Measurements from ENCODE around the gene PYGB. TPM values are rescaled to one million over a fixed set of nuclear protein-coding genes. Genes with fewer than 3 reads are reported as not detected.
A peak's percentile ranks its signal among the peaks of the same experiment; 100 is the strongest.
"Not testable (repeated sequence)": the region's sequence is repeated elsewhere in the genome, so short reads cannot be mapped to it uniquely, and the experiment has no call there.

PYGB gene
- total RNA-seq, 1 experiment from 2014 or later, result 78.9 TPM

DNA sequence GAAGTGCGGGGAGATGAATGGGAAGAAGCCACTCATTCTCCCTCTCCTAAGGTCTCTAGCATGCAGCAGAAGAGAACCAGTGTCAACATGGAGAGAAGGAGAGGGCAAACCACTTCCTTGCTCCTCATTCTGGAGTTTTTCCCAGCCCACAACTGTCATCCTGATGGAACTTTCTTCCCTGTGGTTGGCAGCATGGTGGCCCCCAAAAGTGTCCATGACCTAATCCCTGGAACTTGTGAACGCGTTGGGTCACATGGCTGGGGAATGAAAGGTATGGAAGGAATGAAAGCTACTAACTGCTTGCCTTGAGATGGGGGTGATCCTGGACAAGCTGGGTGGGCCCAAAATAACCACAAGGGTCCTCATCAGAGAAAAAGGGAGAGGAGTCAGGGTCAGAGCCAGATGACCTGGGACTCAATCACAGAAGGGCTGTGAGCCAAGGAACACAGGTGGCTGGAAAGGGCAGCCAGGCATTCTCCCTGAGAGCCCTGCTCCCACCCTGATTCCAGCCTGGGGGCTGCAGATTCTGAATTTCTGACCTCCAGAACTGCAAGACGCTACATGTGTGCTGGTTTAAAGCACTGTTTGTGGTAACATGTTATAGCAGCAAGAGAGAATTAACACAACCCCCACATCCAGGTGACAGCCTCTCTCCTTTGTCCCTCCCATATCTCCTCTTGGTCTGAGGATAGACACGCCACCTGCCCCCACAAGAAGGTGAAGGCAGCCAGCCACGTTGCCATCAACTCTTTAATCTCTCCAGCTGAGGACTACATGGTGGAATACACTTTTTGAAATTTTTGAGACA is 63.2 kb downstream of the PYGB start:
- Mint-ChIP-seq H3K27me3 (ENCODE audit: insufficient read depth, unreplicated experiment) (no peaks in the 10 kb centered on the region), H3K9me3 (ENCODE audit: unreplicated experiment) (no peaks in the 10 kb centered on the region), H3K36me3 (ENCODE audit: insufficient read depth, unreplicated experiment) (peaks cover 63% of the 10 kb centered on the region), H3K4me1 (ENCODE audit: low read depth, unreplicated experiment) (peaks cover 28% of the 10 kb centered on the region), H3K27ac (ENCODE audit: unreplicated experiment) (peak overlapping the region; percentile 87), H3K4me3 (ENCODE audit: unreplicated experiment) (peak overlapping the region; percentile 51)
- POLR2A ChIA-PET, result interaction anchor here (0.6 kb wide), 1 partner anchor 96 kb away, joined by 3 read pairs; the partner anchor contains the start of gene GINS1
- peak in 1 of 2 experiments; percentile 38 for DNase-seq
- intact Hi-C loops (cut with micrococcal nuclease; ENCODE audit: unreplicated experiment), result loop anchor here (1.0 to 5.0 kb wide), 4 partner anchors 28 to 87 kb away; partner anchors contain the start of genes ABHD12 and PYGB
- Histone ChIP-seq H3K4me3 (ENCODE audit: low read depth, low read length) (no peak overlapping the region), H3K36me3 (ENCODE audit: control insufficient read depth, insufficient read depth, low read length) (peaks cover 4% of the 10 kb centered on the region; the same call in 1 of the 2 replicates), H3K9me3 (no peaks in the 10 kb centered on the region), H3K27me3 (replicated peaks; ENCODE audit: control insufficient read depth, insufficient read depth, low read length) (no peaks in the 10 kb centered on the region), H3K4me1 (peaks cover 31% of the 10 kb centered on the region)
- CTCF ChIA-PET, result interaction anchor here (0.6 to 1.4 kb wide), 4 partner anchors 25 to 88 kb away, joined by 3 to 7 read pairs (median 4); no protein-coding TSS in a partner anchor
- TF ChIP-seq, protein P1, sequence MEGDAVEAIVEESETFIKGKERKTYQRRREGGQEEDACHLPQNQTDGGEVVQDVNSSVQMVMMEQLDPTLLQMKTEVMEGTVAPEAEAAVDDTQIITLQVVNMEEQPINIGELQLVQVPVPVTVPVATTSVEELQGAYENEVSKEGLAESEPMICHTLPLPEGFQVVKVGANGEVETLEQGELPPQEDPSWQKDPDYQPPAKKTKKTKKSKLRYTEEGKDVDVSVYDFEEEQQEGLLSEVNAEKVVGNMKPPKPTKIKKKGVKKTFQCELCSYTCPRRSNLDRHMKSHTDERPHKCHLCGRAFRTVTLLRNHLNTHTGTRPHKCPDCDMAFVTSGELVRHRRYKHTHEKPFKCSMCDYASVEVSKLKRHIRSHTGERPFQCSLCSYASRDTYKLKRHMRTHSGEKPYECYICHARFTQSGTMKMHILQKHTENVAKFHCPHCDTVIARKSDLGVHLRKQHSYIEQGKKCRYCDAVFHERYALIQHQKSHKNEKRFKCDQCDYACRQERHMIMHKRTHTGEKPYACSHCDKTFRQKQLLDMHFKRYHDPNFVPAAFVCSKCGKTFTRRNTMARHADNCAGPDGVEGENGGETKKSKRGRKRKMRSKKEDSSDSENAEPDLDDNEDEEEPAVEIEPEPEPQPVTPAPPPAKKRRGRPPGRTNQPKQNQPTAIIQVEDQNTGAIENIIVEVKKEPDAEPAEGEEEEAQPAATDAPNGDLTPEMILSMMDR (IDR thresholded peaks at IDR 0.05; ENCODE audit: insufficient read depth in 1 of 2, low read depth in 1 of 2, low read length in 1 of 2, severe bottlenecking in 1 of 2, unreplicated experiment in 1 of 2), result no peak
- no TSS peak for BruUV-seq (replicated peaks)

- H3K36me3 ChIP-seq (ENCODE audit: control insufficient read depth, insufficient read depth, low read length); H3K9me3 ChIP-seq; H3K27me3 ChIP-seq (replicated peaks; ENCODE audit: control insufficient read depth, insufficient read depth, low read length); H3K27me3 Mint-ChIP-seq (ENCODE audit: insufficient read depth, unreplicated experiment); POLR2A ChIA-PET; H3K27ac Mint-ChIP-seq (ENCODE audit: unreplicated experiment); H3K4me3 ChIP-seq (ENCODE audit: low read depth, low read length); H3K4me3 Mint-ChIP-seq (ENCODE audit: unreplicated experiment); BruUV-seq (replicated peaks); CTCF ChIA-PET; H3K9me3 Mint-ChIP-seq (ENCODE audit: unreplicated experiment): not testable (repeated sequence)
- H3K4me1 Mint-ChIP-seq (ENCODE audit: low read depth, unreplicated experiment), result peaks cover 28% of the 10 kb centered on the region
- peaks cover 57% of the 10 kb centered on the region for H3K36me3 Mint-ChIP-seq (ENCODE audit: insufficient read depth, unreplicated experiment)
- H3K4me1 ChIP-seq, result peaks cover 31% of the 10 kb centered on the region
- intact Hi-C loops (cut with micrococcal nuclease; ENCODE audit: unreplicated experiment), result loop anchor here (5.0 kb wide), 1 partner anchor 65 kb away; the partner anchor contains the start of gene PYGB
- peak in 1 of 2 experiments; percentile 14 for DNase-seq
These were observed 64.8 kb downstream of the PYGB start for GRCh38 chr20:25312716-25313115.

DNA sequence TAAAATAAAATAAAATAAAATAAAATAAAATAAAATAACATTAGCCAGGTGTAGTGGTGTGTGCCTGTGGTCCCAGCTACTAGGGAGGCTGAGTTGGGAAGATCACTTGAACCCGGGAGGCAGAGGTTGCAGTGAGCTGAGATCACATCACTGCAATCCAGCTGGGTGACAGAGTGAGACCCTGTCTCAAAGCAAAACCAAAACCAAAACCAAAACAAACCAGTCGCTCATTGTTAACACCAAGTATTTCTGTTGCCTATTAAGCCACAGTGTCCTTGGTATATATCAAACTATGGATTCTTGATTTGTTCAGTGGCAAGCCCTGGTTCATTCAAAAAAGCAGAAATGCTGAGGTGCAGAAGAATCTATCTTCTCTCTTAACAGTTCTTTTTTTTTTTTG is 65.7 kb downstream of the PYGB start:
- TF ChIP-seq, protein P1 (IDR thresholded peaks at IDR 0.05; ENCODE audit: insufficient read depth in 1 of 2, low read depth in 1 of 2, low read length in 1 of 2, severe bottlenecking in 1 of 2, unreplicated experiment in 1 of 2), result no peak
- H3K27me3 ChIP-seq (replicated peaks; ENCODE audit: control insufficient read depth, insufficient read depth, low read length), result no peaks in the 10 kb centered on the region
- CTCF ChIA-PET, result no interaction called here
- H3K27me3 Mint-ChIP-seq (ENCODE audit: insufficient read depth, unreplicated experiment), result no peaks in the 10 kb centered on the region
- intact Hi-C loops (cut with micrococcal nuclease; ENCODE audit: unreplicated experiment), result loop anchor here (5.0 kb wide), 1 partner anchor 66 kb away; the partner anchor contains the start of gene PYGB
- no peaks in the 10 kb centered on the region for H3K9me3 ChIP-seq
- no peak overlapping the region for H3K4me3 ChIP-seq (ENCODE audit: low read depth, low read length)
- peaks cover 2% of the 10 kb centered on the region; the same call in 1 of the 2 replicates for H3K36me3 ChIP-seq (ENCODE audit: control insufficient read depth, insufficient read depth, low read length)
- peaks cover 51% of the 10 kb centered on the region for H3K36me3 Mint-ChIP-seq (ENCODE audit: insufficient read depth, unreplicated experiment)
- peaks cover 31% of the 10 kb centered on the region for H3K4me1 ChIP-seq
- no peaks in the 10 kb centered on the region for H3K9me3 Mint-ChIP-seq (ENCODE audit: unreplicated experiment)
- no peak for DNase-seq
- no peak overlapping the region for H3K4me3 Mint-ChIP-seq (ENCODE audit: unreplicated experiment)
- H3K27ac Mint-ChIP-seq (ENCODE audit: unreplicated experiment), result no peak overlapping the region
- POLR2A ChIA-PET, result no interaction called here
- BruUV-seq (replicated peaks), result no TSS peak
- peaks cover 28% of the 10 kb centered on the region for H3K4me1 Mint-ChIP-seq (ENCODE audit: low read depth, unreplicated experiment)

Measured in Caco-2 (cell line).